ENCODE results near the gene ARMS2. TPM values are rescaled to one million over a fixed set of nuclear protein-coding genes. Genes with fewer than 3 reads are reported as not detected.

Gene ARMS2
- total RNA-seq, 1 donor from 2014 or later = not detected

DNA sequence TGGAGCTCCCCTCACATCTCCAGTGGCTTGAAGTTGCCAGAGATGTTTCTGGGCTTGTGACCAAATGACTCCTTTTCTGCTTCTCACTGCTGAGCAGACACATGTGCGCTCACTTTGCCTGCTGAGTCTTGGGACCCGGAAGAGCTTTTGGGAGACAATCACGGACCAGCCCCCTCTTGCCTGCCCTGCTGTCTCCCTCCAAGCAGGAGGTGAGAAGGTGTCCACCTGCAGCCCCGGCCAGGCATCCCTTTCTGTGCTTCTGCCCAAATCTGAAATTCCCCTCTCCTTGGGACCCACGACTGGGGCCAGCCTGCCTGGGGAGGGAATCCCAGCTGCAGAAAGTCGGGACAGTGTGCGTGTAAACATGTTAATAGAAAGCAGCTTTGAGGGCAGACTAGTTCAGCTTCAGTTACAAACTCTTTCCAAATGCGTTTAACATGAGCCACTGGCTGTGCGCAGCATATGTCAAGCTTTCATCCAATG, 38.6 kb downstream of the ARMS2 start:
- intact Hi-C loops (cut with micrococcal nuclease) = no loop called here

DNA sequence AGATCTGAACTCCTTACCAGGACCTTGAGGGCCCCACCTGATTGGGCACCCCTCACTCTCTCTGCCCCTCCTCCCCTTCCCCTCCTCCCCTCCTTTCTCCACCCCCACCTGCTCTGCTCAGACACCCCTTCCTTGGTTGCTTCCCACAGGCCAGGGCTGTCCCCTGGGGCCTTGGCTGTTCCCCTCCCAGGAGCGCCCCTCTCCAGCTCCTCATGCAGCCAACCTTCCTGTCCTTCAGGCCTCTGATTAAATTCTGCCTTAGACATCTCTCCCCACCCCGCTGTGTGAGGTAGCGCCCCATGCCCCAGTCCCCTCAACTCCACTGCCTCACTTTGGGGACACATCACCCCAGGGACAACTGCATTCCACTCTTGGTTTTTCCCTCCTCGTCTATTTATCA, 39.3 kb downstream of the ARMS2 start:
- intact Hi-C loops (cut with micrococcal nuclease) = no loop called here

DNA sequence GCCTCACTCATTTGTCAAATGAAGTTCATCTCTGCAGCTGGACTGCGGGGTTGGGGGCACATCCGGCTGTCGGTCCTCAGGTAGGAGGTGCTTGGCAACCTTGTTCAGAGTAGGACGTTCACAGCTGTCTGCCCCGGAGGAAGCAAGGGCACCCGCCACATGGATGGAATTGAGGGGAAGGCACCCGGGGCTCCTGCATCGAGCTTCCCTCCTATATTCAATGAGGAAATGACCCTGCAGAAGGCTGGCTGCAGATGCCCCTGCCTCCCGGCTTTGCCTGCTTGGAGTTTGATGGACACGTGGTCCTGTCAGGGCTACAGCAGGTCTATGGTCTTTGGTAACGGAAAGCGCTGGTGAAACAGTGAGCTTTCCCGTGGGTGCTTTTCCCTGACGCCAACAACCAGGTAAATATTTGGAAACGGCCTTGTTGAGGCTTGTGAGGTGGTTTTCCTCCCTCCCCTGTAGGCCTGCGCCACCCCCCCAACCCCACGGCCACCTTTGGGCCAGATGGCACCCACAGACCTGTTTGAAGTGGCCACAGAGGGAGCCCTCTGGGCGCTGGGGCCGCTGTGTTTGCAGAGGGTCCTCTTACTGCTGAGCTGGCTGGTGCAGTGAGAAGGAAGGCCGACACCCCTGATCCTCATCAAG, 39.8 kb downstream of the ARMS2 start:
- intact Hi-C loops (cut with micrococcal nuclease) = no loop called here

DNA sequence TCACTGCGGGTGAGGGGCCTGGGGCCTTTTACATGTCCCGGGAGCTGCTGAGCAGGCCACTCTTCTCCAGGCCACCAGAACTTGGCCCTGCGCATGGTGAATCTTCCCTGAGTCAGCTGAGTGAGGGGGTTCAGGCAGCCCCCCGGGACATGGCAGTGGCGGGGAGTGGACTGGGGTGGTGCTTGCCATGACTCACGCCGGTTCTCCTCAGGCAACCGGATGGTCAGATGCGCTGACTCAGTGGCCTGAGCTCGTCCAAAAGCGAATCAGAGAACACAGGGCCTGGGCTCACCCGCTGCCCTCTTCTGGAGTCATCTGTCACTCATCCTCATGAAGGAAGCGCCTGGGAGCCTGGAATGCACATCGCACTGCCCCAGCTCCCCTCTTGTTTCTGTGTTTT, 40.4 kb downstream of the ARMS2 start:
- intact Hi-C loops (cut with micrococcal nuclease) = no loop called here

DNA sequence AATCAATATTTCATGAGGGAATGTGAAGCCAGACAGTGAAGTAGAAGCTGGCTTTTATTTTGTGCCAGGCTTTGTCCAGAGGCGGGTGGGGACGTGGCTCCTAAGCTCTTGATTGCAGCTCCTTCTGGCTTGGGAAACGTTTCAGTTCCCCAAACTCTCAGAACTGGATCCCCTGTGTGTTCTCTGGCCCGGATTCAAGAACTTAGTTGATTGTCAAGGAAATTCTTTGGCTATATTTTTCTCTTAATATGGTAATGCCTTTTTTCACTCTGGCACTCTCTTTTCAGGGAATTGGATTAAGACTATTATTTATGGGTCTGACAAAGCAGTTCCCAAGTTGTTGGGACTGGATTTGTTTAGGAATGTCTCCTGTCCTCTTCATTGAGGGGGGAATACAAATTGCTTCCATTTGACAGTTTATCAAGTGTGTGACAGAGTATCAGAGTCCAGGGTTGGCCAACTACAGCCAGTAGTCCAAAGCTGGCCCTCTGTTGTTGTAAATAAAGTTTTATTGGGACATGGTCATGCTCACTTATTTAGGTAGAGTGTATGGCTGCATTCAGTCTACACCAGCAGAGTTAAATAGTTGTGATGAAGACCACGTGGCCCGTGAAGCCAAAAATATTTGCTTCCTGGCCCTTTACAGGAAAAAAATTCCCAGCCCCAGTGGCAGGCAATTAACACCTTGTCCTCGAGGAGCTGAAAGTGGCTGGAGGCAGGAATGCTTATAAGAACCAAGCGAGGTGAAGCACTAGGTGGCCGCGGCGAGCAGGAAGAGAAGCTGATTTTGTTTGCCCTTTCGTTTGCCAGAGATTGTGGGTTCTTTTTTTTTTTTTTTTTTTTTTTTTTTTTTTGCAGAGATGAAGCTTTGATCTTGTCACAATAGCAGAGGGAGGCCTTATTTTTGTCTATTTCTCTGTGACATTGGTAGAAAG, 41.2 kb downstream of the ARMS2 start:
- intact Hi-C loops (cut with micrococcal nuclease) = no loop called here

DNA sequence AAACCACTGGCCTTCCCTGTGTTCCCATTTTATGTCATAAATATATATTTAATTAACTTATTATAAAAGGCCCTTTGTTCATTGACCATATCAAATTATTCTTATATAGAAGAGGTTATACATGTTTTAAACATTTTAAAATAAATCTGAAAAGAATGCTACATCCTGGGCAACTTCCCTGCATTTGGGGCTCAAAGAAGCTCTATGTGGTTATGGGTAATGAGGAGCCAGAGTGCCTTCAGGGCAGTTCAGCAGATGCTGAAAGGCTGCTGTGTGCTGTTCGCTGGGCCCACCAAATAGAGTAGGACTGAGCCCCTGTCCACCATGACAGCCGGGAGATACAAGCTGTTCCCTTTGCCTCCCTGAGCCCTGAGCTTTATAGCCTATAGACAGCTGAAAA, 42.8 kb downstream of the ARMS2 start:
- intact Hi-C loops (cut with micrococcal nuclease) = no loop called here

DNA sequence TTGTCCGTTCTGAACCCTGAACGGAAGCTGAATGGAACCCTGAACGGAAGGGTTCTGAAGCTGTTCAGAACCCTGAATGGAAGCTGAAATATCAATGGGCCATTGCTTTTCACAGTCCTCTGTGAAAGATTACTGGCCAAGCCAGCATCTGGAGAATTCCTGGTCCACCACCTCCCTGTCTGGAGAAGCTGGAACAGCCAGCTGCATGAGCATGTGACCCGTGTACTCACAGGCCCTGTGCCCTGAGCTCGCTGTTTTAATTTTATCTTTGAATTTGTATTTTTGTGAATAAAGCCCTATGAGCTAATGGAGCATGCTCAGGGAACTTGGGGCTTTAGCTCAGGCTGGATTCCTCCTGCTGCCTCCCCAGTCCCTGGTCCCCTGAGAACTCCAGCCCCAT, 44.1 kb downstream of the ARMS2 start:
- intact Hi-C loops (cut with micrococcal nuclease) = no loop called here

DNA sequence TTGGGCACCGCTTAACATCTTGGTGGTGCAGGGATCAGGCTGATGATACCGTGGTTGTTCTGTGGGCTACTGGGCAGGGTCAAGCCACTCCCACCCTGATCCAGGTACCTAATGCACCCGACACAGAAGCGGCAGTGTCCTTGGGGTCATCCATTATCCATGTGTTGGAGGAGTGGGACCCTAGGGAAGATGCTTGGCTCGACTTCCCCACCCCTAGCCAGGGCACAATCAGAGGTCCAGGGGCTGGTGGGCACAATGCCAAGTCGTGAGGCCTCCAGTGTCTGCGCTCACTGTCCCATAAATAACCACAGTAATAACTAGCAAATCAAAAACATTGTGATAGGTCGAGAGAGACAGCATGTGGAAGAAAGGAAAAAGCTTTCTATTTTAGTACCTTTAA, 44.6 kb downstream of the ARMS2 start:
- intact Hi-C loops (cut with micrococcal nuclease) = no loop called here

DNA sequence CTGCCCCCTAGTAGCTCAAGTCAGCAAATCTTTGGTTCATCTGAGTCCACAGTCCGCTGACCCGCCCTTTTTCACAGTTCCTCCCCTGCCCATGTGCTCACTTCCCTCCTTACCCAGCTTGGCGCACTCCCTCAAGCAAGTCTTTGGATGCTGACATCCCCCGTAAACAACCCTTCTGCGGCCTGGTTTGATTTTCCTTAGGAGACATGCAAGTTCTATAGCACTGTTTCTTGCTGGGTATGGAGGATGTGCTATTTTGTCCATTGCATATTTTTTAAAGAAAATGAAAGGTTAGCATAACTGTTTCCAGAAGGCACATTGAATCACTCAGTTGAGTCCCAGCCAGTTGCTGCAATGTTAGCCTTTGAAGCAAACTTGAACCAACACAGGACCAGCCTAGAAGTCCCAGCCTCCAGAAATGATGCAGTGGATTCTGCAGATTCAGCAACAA, 45.1 kb downstream of the ARMS2 start:
- intact Hi-C loops (cut with micrococcal nuclease) = no loop called here

DNA sequence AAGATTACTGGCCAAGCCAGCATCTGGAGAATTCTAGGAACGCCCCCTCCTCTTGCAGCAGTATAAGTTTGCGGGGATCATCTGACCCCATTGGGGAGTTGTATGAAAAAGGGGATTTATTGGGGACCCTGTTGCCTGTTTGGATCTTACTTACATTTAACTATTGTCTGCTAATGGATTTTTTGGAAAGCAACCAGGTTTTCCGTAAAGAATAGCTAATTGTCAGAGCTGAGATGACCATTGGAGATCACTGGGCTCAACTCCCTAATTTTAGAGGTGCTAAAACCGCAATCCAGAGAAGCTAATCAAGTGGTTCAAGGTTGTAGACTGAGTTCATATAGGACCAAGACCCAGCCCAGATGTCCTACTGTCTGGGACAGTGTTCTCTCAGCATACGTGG, 45.7 kb downstream of the ARMS2 start:
- intact Hi-C loops (cut with micrococcal nuclease) = no loop called here

DNA sequence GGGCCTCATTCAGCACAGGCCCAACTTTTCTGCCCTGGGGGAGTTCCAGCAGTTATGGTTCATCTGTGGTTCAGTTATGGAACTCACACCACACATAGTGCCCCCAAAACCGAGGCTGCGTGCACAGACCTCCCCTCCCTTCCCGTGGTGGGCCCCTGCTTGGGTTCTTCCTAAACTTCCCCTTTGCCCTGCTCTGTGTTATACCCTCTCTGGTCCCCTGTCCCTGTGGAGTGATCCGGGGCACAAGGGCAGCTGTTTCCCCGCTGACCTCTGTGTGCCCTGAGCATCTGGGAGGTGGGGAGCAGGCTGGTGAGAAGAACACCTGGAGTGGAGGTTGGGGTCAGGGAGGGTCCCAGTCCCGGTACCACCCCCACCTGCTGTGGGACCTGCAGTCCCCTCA, 46.3 kb downstream of the ARMS2 start:
- intact Hi-C loops (cut with micrococcal nuclease) = no loop called here

DNA sequence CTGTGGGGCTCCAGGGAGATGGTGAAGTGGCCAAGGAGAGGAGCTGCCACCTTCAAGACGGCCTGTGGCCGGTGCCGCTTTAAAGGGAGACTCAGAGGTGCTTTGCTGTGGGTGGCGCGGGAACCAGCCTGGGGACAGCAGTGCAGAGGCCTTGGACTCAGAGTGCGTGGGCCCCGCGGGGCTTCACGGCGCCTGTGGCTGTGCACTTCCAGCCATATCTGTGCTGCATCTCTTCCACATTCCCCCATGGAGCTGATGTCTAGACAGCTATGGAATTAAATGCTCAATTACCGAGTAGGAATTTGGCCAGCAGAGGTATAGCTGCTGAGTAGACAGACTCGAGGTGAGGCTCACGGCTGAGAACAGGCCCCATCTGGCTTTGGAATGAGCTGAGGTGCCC, 48.6 kb downstream of the ARMS2 start:
- intact Hi-C loops (cut with micrococcal nuclease) = no loop called here

DNA sequence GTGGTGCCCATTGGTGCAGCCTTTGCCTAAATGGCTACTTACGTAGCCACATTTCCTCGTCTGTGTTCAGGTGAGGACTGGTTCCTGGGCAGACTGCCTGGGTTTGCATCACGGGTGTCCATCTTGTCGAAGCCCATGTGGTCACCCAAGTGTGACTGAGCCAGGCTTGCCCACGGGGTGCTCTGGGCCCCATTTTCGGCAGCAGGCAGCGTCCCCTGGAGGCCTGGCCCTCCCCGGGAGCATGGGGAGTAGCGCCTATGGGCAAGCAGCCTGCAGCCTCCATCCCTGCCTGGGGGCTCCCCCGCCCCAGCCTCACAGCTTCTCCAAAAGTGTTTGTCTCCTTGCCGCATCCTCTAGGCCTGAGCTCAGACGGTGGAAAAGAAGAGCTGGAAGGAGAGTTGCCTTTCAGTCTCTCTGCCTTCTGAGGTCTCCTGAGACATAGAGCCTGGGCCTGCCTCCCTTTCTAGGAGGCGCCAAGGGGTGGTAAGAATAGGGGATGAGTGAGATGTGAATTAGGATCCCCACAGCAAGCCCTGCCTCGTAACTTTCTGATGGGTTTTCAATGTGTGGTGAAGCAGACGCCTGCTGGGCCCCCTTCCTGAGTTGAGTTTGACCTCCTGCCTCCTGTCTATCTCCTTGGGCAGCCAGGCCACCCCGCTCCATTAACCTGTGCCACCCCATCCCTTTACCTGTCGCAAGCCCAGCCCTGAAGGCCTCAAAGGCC, 49.6 kb downstream of the ARMS2 start:
- intact Hi-C loops (cut with micrococcal nuclease) = no loop called here

DNA sequence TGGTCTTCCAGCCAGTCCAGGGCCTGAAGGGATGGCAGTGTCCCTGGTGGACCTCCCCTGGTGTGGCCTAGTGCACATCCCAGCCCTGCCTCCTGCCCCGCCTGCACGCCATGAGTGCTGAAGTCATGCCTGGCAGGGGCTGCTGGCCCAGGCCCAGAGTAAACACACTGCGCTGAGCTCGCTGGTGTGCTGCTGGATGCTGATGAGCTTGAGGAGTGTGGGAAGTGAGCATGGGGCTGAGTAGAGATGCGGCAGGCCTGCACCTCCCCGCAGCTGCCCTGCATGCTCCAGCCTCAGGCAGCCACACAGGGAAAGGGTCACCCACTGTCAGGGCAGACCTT, 50.1 kb downstream of the ARMS2 start:
- intact Hi-C loops (cut with micrococcal nuclease) = no loop called here

DNA sequence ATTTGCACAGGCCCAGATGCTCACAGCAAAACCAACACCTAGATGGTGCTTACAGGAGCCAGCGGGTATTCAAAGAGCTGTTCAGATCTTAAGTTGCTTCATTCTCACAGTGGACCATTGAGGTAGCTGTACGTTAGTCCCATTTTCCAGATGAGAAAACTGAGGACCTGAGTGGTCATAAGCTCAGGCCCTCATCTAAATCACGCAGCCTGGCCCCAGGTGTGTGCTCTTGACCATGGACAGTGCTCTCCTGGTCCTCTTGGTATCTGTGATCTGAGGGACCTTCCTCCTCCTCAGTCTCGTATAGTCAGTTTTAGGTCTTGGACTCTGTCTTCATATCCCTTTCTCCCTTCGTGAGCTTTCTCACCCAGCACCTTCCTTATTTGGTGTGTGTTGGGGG, 50.6 kb downstream of the ARMS2 start:
- intact Hi-C loops (cut with micrococcal nuclease) = no loop called here

DNA sequence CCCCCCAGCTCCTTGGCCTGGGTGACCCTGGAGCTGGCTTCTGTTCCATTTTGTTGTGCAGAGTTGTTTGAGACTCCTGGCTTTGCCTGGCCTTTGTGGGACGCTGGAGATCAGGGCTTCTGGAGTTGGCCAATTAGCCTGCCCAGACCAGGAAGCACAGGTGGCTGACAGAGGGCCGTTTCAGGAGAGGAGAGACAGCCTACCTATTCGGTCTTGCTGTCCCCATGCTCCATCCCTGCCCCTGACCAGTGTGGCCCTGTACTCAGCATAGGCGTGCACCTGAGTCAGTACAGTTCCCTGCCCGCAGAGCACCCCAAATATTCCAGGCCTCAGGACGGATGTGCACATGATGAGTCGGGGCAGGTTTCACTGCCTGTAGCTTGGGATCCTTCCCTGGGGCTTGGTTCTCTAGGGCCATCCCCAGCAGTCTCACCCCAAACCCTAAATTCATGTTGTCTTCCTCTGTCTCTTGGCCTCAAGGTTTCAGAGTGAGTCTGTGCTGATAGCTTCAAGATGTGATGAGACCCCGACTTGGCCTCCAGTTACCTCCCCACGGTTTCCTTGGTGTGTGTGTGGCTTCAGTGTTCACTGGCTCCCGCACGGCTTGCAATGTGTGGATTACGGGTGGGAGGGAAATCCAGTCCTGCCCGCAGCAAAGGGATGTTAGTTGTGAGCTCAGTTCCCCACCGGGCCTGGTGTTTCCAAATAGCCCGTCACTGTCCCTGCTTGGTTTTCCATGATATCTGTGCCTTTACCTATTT, 51.6 kb downstream of the ARMS2 start:
- intact Hi-C loops (cut with micrococcal nuclease) = no loop called here

Other genes with a start within 250 kb of the ARMS2 start
- gene BTBD16, start 183.4 kb upstream of the ARMS2 start, total RNA-seq = not detected in 2 replicates
- gene PLEKHA1, start 79.9 kb upstream of the ARMS2 start, total RNA-seq = 6.6 and 7.8 TPM in 2 replicates
- gene HTRA1, start 6.9 kb downstream of the ARMS2 start, total RNA-seq = not detected in 2 replicates
- gene DMBT1, start 106.1 kb downstream of the ARMS2 start, total RNA-seq = not detected in 2 replicates
- not detected in 2 replicates for gene C10orf120, start 245.2 kb downstream of the ARMS2 start, total RNA-seq